ENCODE measurements around the gene STRA8.

GRCh38 chr7:135270577-135271254 lies 37.1 kb downstream of the STRA8 start:
- TF ChIP-seq EZH2 (IDR thresholded peaks at IDR 0.05; ENCODE audit: low read length, unreplicated experiment) = no peak
- TF ChIP-seq, protein P1, sequence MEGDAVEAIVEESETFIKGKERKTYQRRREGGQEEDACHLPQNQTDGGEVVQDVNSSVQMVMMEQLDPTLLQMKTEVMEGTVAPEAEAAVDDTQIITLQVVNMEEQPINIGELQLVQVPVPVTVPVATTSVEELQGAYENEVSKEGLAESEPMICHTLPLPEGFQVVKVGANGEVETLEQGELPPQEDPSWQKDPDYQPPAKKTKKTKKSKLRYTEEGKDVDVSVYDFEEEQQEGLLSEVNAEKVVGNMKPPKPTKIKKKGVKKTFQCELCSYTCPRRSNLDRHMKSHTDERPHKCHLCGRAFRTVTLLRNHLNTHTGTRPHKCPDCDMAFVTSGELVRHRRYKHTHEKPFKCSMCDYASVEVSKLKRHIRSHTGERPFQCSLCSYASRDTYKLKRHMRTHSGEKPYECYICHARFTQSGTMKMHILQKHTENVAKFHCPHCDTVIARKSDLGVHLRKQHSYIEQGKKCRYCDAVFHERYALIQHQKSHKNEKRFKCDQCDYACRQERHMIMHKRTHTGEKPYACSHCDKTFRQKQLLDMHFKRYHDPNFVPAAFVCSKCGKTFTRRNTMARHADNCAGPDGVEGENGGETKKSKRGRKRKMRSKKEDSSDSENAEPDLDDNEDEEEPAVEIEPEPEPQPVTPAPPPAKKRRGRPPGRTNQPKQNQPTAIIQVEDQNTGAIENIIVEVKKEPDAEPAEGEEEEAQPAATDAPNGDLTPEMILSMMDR (conservative IDR thresholded peaks at IDR 0.05; ENCODE audit: low read depth, low read length) = no peak

Measured in PC-3 (cell line).